ENCODE measurements around the gene PRR29.
"Not testable (repeated sequence)": the region's sequence is repeated elsewhere in the genome, so short reads cannot be mapped to it uniquely, and the experiment has no call there.

PRR29 gene

DNA sequence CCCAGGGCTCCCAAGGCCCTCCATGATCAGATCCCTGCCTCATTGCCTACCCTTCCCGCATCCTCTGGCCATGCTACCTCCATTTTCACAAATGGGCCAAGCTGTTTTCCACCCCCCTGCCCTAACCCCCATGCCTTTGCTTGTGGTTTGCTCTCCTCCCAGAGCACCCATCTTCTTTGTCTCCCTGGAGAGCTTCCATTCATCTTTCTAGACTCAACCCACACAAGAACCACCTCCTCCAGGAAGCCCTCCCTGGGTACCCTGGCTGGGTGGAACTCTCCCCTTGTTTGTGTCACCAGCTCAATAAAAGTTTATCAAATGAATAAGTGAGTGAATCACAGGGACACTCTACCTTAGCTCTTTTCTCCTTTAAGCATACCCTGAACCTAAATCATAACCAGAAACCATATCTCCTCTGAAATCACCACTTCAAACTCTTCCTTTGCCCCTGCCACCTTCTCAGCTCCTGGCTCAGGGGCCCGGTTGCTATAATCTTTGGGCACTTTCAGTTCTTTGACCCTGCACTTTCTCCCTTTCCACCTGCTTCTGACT is 22.5 kb upstream of the PRR29 start:
- no peak for DNase-seq

DNA sequence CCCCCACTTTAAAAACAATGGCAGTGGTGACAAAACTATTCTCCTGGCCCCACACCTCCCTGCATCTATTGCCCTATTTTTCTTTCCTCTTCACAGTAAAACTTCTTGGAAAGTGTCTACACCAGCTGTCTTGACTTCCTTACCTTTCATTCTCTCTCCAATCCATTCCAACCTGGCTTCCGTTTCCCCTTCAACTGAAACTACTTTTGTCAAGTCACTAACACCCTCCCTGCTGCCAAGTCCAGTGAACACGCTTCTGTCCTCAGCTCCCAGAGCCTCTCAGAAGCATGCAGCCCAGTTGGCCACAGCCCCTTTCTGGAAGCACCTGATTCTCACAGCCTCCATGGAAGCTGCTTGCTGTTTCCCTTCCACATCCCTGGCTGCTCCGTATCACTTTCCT is 21.4 kb upstream of the PRR29 start:
- peak in 1 of 2 donors; percentile 68 for DNase-seq

DNA sequence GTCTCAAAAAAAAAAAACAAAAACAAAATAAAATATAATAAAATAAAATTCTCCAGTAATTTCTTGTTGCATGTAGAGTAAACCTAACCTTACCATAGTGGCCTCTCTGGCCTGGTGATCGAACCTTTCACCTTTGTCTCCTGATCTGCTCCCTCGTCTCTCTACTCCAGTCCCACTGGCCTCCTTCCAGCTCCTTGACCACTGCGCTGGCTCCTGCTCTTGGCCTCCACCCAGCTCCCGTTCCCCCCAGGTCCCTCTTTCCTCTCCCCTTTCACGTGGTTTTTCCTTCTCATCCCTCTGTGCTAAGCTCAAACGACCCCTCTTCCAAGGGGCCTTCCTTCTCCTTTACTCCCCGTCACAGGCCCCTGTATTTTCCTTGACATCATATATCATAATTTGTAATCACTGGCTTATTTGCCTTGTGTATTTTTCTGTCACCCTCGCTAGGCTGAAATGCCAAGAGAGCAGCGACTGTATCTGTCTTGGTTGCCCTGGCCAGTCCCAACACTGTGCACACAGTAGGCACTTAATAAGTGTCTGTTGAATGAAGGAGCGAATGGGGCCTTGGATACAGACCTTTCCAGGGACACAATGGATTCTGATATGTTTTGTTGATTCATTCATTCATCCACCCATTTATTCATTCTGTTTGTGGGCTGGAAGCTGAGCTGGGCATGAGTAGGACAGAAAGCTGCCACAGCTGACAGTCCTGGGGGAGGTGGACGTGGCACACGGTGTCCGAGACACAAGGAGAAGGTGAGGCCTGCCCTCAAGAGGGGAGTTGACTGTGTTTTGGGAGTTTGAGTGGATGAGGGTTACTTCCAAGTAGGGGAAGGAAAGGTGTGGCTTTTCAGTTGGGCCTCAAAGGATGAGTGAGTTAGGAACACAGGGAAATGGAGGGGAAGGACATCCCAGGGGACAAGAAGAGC is 19.6 kb upstream of the PRR29 start:
- DNase-seq = no peak

DNA sequence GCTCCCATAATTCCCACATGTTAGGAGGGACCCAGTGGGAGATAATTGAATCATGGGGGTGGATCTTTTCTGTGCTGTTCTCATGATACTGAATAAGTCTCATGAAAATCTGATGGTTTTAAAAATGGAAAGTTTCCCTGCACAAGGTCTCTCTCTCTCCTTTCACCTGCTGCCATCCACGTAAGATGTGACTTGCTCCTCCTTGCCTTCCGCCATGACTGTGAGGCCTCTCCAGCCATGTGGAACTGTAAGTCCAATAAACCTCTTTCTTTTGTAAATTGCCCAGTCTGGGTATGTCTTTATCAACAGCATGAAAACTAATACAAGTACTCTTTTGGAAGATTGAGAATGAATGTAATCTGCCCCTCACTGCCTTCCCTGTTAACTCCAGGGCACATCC is 15.5 kb upstream of the PRR29 start:
- not testable (repeated sequence) for DNase-seq

DNA sequence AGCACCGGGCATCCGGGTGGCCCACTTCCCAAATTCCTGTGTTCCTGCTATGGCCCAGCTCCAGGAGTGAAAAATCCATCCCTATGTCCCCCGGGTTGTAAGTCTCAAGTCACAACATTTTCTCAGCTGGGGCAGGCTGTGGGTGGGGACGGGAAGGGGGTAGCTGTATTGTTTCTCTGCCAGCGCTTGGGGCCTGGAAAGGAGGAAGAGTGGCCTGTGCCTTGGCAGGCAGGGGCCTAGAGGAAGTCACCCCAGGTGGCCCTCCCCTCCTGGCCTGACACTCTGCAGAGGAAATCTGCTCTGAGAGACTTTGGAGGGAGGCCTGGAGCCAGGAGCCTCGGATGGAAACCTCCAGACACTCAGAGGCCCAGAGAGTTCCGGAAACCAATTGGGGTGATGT is 14.8 kb upstream of the PRR29 start:
- peak in 1 of 2 donors; percentile 45 for DNase-seq

DNA sequence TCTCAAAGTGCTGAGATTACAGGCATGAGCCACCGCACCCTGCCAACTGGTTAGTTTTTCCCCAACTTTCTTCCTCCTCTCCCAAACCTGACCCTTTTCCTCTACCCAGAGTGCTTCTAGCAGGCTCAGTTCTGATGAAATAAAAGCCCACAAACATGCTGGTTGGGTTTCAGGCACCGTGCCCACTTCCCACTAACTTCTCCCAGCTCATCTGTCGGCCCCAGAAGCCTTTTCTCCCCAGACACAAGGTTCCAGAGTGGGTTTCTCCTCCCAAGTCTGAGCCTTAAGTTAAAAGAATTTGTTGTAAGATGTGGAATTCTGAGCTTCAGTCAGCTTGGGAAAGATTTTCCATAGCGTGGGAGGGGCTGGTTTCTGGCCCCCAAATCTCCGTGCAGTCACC is 13.9 kb upstream of the PRR29 start:
- no peak for DNase-seq

DNA sequence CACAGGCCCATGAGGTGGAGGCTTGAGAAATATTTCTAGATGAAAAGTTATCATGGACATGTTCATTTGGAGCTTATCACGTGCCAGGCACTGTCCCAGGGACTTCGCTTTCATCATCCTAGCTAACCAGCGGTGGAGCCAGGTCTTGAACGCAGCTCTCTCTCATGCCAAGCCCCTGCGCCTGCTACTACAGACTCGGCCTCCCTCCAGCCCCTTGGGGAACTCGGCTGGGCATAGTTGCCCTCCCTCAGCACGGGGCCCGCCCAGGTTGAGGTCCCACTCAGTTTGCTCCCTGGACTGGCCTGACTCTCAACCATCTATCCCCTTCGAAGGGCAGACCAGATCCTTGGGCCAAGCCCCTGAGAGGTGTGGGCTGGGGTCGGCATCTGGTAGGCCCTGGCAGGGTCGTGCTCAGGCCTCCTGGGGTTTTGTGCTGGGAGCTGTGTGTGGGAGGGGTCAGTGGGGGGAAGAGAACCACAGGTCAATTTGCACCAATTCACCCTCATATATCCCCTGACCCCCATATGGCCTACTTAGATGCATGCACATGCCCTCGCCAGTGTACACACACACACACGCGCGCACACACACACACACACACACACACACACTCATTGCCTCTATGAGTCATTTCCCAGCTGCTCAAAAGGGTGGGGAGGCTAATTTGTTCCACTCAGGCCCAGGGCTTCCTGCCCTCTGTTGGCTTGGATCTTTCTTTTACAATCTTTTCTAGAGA is 13.3 kb upstream of the PRR29 start:
- DNase-seq = peak; percentile 39 to 92

DNA sequence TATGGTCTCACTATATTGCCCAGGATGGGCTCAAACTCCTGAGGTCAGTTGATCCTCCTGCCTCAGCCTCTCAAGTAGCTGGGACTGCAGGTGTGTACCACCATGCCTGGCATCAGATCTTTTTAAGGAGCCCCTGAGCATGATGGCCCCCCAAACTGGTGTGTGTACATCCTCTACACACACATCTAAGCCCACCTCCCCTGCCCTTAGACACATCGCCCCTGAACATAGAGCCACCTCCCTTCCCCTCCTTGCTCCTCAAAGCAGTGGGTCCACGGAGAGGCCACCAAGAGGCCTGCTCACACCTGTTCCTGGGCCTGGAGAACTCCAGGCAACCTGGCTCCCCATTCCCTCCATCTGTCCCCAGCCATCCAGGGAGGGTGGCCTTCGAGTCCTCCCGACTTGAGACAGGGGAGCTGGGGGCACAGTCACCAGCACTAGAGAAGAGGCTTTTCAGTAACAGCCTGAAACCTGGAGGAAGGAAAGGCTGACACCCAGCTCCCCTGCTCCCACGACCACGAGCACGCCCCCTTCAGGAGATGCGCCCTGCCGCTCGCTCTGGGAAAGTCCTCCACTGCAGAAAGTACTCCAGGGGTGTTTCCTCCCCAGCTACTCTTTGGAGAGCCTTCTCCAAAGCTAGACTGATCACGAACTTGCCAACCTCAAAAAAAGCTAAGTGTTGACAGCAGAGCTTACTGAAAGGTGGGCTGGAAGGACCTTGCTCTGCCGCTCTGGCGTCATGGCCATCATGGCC is 12.6 kb upstream of the PRR29 start:
- DNase-seq = no peak

DNA sequence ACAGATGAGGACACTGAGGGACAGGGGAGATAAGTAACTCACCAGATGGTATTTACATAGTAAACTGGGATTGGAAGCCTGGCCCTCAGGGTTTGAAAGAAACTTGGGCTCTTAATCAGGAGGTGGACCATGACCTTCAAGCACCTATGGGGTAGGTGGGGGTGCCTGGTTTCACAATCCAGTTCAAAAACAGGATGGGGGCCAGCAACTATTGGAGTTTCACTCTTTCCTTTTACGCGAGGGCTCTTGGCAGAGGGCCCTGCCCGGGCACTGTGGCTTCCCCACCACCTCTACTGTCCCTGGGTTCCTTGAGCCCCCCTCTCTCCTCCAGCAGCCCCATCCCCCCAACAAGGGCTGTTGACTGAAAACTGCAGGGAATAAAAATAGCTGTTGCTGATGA is 11.3 kb upstream of the PRR29 start:
- peak in 1 of 2 donors; percentile 46 for DNase-seq

DNA sequence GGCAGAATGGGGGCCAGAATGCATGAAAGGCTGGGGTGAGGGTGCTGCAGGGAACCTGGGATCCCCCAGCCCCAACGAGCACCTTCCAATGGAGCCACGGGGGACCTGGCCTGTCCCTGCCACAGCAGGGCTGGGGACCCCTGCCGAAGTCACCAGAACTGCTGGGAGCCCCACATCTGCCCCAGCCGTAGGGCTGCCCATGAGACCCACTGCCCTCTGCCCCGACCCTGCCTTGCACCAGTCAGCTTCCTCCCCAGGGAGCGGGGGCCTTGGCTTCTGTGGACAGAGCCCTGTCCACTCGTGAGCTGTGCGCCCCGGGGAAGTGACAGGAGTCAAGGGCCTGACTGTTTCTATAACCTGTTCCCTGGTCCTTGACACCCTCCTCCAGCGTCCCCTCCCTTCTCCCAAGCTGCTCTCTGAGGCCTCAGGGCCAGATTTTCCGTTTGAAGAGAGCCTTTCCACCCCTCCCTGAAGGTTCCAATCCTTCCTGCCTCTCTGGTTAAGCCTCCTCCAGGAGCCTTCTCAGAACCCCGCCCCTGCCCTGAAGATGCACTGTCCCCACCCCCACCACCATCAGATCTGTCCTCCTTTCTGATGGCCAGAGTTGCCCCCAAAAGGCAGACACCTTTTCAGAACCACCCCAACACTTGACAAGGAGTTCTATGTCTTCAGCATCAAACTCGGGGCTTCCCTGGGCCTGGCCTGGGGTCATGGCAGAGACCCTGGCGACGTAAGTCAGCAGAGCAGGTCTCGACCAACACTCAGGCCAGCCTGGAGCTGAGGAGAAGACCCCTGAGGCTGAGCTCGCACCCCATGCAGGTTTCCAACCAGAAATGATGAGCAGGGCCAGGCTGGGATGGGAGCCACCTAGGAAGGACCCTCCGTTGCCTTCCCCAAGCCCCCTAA is 10.7 kb upstream of the PRR29 start:
- no peak for DNase-seq

DNA sequence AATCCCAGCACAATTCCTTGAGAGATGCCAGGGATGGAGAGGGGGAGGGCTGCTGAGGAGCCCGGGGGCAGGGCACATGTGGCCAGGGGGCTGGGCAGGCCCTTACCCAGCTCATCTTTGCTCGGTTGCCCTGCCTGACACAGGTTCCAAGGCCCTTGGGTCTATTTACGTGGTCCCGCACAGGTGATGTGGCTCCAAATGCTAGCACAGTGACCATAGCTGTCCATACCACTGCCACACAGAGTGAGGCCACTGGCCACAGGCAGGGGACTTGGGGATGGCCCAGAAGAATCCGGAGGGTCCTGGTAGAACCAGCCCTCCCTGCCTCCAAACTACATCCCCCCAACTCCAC is 10.0 kb upstream of the PRR29 start:
- DNase-seq = no peak

DNA sequence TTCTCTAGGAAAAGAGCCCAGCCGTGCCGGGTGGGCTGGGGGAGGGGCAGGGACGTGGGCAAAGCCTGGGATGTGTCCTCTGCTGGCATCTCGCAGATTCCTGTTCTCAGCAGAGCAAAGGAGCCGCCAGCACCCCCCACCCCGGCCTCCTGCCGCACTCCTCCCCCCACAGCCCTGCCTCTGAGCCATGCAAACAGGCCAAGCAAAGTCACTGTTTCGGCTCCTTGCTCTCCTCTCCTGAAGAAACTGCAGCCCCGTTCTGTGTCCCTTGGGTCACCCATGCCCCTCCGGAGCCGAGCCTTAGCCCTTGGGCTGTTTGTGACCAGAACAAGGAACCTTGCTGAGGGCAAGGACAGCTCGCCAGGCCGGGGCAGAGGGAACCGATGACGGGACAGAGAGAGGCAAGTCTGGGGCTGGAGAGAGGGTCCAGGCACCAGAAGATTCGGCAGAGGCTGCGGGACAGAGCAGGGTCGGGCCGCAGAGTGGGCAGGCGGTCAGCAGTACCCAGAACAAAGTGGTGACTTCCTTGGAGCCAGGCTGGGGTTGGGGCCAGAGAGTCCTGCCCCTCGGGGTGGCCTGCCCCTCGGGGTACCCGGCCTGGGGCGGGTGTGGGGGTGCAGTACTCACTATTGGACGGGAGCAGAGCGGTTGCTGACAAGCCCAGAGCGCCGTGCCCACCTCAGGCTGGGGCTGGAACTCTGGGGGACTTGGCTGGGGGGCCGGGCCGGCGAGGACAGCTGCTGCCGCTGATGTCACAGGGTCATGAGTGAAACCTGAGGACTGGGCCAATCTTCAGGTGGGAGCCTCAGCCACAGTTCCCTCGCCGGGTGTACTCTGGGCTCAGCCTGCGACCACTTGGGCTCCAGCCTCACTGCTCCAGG is 9.2 kb upstream of the PRR29 start:
- no peak for DNase-seq

DNA sequence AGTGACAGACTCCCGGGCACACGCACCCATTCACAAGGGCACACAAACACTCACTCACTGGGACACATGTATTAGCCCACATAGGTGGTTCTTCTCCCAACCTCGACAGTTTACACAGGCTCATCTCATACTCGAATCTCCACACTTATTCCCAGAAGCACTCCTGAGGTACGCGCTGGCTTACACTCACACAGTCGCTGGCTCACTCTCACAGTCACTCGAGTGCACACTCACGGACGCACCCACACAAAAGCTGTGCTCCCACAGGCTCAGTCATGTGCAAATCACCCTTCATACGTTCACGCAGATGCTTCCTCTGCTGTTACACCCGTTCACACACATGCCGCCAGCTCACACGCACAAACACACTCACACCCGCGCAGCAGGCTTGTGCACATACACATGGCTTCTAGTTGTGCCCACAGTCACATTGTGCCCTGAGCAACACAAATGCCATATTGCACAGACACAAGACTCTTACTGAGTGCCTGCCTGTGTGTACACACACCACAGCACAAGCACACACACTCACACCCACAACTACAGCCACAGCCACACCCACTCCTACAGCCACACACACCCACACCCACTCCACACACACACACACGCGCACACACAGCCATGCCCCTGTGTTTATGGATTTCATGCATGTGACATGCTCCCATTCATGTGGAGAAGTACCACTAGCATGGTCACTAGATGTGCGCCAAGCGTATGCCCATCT is 8.4 kb upstream of the PRR29 start:
- DNase-seq = no peak

DNA sequence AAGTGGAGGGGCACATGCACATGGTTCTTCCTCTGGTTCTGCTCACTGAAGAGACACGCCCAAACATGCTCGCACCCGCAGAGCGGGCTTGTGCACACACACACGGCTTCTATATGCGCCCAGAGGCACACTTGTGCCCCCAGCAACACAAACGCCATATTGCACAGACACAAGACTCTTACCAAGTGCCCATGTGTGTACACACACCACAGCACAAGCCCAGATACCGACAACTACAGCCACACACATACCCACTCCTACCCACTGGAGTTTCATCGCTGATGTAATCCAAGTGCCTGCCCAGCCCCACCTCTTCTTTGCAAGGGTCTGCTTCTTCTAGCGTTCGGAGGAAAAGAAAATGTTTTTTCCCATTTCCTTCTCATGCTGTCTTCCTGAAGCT is 6.5 kb upstream of the PRR29 start:
- DNase-seq = no peak

DNA sequence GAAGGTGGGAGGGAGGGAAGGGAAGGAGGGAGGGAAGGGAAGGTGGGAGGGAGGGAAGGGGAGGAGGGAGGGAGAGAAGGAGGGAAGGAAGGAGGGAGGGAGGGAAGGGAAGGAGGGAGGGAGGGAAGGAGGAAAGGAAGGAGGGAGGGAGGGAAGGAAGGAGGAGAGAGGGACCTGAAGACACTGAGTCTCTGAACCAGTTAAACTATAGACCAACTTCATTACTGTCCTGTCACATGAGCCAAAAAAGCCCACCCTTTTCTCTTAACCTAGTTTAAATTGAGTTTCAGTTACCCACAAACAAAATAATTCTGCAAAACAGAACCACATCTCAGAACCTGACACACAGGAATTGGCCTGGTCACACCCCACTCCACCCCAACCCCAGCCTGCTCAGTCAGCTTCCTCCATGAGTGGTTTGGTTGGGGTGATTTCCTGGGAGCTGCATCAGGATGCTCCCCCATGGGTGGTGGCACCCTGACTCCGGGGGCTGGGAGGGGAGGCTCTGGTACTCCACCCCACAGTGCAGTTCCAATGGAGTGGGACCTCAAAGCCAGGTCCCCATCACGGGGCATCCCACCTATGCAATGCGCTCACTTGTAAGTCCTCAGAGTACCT is 4.7 kb upstream of the PRR29 start:
- DNase-seq = no peak

DNA sequence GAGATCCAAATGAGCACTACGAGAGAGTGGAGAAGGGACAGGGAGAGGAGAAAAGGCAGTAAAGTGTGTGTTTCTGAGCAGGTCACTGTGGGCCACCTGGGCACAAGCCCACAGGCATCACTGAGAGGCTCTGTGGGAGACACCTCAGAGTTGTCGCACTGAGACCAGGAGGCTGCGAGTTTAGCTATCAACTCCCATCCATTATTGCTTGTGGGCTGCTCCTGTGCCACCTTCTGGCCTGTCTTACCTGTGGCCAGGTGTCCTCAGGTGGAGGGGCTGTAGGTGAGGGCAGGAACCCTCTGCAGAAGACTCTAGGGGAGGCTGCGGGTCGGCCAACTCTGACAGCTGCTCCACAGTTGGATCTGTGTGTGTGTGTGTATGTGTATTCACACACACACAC is 2.5 kb upstream of the PRR29 start:
- no peak for DNase-seq

DNA sequence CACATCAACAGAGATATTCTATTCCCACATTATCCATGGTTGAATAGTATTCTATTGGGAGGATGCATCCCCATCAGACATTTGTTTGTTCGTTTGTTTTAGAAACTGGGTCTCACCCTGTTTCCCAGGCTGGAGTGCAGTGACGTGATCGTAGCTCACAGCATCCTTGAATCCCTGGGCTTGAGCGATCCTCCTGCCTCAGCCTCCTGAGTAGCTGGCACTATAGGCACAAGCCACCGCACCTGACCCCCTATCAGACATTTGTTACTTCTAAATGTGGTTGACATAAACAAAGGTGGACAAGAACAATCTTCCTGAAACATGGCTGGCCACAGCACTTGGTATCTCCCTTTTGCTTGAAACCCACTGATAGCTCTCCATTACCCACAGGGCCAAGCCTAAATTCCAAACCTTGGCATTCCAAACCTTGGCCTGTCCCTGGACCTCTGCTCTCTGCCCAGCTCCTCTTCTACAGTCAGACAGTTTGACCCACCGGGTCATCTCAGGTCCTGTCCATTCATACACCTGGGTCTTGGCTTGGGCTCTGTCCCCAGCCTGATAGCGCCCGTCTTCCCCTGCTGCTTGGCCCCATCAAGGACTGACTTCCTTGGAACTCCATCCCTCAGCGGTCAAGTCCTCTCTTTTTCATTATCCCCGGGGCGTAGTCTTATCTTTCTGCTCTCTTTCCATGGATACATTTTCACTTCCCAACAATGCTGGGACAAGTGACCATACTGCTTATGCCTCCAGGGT is 1.5 kb upstream of the PRR29 start:
- DNase-seq = no peak

DNA sequence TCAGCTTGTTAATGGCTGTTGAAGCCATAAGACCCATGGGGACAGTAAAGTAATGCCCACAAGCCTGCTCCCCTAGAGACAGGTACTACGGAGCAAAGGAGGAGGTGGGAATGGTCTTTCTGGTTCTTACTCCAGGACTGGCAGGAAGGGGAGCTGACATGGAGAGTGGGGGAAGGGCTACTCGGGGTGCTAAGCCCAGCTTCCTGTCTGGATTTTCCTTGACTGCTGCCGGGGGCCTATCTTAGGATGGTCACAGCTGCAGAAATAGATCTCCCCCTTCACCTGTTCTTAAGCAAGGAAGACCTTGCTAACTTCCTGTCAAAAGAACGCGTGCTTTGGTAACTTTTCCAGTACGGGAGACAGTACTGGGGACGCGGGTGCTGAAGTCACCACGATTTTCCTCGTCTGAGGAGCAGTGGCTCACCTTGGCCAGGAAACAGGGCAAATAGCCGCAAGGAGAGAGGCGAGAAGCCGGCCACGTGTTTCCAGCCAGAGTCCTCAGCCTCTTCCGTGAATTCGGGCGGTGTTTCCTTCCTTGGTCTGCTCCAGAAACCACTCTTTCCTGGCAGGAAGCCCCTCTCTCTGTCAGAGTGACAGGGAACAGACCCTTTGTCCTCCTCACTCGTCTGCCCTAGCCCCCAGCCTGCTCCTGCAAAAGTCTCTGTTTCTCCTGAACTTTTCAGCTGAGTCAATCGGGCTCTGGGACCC is 656 bp upstream of the PRR29 start:
- DNase-seq = no peak

Measured in bone marrow (tissue), 2 donors.